PC-3 (cell line): ENCODE data around the gene DNAJC5. TPM values are rescaled to one million over a fixed set of nuclear protein-coding genes. Genes with fewer than 3 reads are reported as not detected.
"Not testable (repeated sequence)": the region's sequence is repeated elsewhere in the genome, so short reads cannot be mapped to it uniquely, and the experiment has no call there.

Experiments
- ATAC-seq: fragments of 200-7000 bp; cut with Tn5 transposase; 2 replicates; pipeline ENCODE4 v1.9.1; 2020; ENCODE audit warnings: mild to moderate bottlenecking, moderate library complexity
- BruUV-seq: library from RNA; stranded (reverse); fragments of 400-500 nt; replicated peaks from 2 replicates; lab custom pipeline; 2021; lab: Mats Ljungman, UMichigan
- CTCF ChIA-PET: fragments of 300-600 bp; sonication (Branson Sonifier 250); formaldehyde crosslinking; loops from one replicate; lab custom pipeline; 2022; ENCODE audit warnings: antibody characterized with exemption; lab: Charles Lee
- POLR2A ChIA-PET: fragments of 300-600 bp; sonication (Branson Sonifier 250); formaldehyde crosslinking; loops from one replicate; lab custom pipeline; 2022; ENCODE audit warnings: antibody characterized with exemption; ENCODE audit not compliant: unreplicated experiment; lab: Charles Lee
- DNase-seq: peaks from one replicate; pipeline ENCODE4 v3.0.0-alpha.2; 2015
- H2AFZ ChIP-seq: fragments of 300-600 bp; sonication (generic); 2 replicates; pipeline ENCODE4 v1.6.0; 2016; ENCODE audit warnings: antibody characterized with exemption, low read length
- H3F3A ChIP-seq: fragments of 300-600 bp; sonication (generic); one replicate; pipeline ENCODE4 v1.6.0; 2017; ENCODE audit warnings: antibody characterized with exemption, low read length, control low read depth, mild to moderate bottlenecking; ENCODE audit not compliant: unreplicated experiment
- H3K27ac ChIP-seq: fragments of 300-600 bp; sonication (generic); 2 replicates; pipeline ENCODE4 v1.5.1; 2016; ENCODE audit warnings: mild to moderate bottlenecking, low read length
- H3K27me3 ChIP-seq: fragments of 300-600 bp; sonication (generic); 2 replicates; pipeline ENCODE4 v1.6.1; 2016; ENCODE audit warnings: low read length, mixed read lengths
- H3K36me3 ChIP-seq: fragments of 300-600 bp; sonication (generic); 2 replicates; pipeline ENCODE4 v1.6.1; 2016; ENCODE audit warnings: low read depth, mixed run types, low read length, mixed read lengths
- H3K4me1 ChIP-seq: fragments of 300-600 bp; sonication (generic); 2 replicates; pipeline ENCODE4 v1.5.1; 2016; ENCODE audit warnings: low read length; ENCODE audit not compliant: insufficient read depth
- H3K4me2 ChIP-seq: fragments of 300-600 bp; sonication (generic); 2 replicates; pipeline ENCODE4 v1.6.0; 2016; ENCODE audit warnings: low read length
- H3K4me3 ChIP-seq: fragments of 300-600 bp; sonication (generic); 2 replicates; pipeline ENCODE4 v1.5.1; 2016; ENCODE audit warnings: mild to moderate bottlenecking, low read length, mixed read lengths
- H3K79me2 ChIP-seq: fragments of 300-600 bp; sonication (generic); 2 replicates; pipeline ENCODE4 v1.6.1; 2017; ENCODE audit warnings: low read length, mixed read lengths
- H3K9ac ChIP-seq: fragments of 300-600 bp; sonication (generic); 2 replicates; pipeline ENCODE4 v1.6.0; 2016; ENCODE audit warnings: mild to moderate bottlenecking, low read length
- H3K9me2 ChIP-seq: fragments of 300-600 bp; sonication (generic); replicated peaks from 2 replicates; pipeline ENCODE4 v1.6.1; 2016; ENCODE audit warnings: mixed run types, low read length, mixed read lengths
- H3K9me3 ChIP-seq: fragments of 300-600 bp; sonication (generic); 2 replicates; pipeline ENCODE4 v1.6.1; 2016; ENCODE audit warnings: low read length, mixed read lengths
- H4K20me1 ChIP-seq: fragments of 300-600 bp; sonication (generic); 2 replicates; pipeline ENCODE4 v1.6.1; 2016; ENCODE audit warnings: low read length, mixed read lengths
- EZH2 ChIP-seq: fragments of 300-600 bp; sonication (generic); IDR thresholded peaks from one replicate; pipeline ENCODE4 v1.6.1; 2017; ENCODE audit warnings: antibody characterized with exemption, mild to moderate bottlenecking, low read length; ENCODE audit not compliant: unreplicated experiment
- EZH2phosphoT487 ChIP-seq: fragments of 300-600 bp; sonication (generic); IDR thresholded peaks from 2 replicates; pipeline ENCODE4 v1.6.1; 2018; ENCODE audit warnings: mild to moderate bottlenecking, antibody characterized with exemption, low read length, borderline replicate concordance
- intact Hi-C: fragments of 100-400 bp; cut with micrococcal nuclease; formaldehyde crosslinking; loops from 2 replicates; pipeline ENCODE4 v1.9.0; 2023
- total RNA-seq: library from RNA; depleted of rRNA; stranded (reverse); fragments of >200 nt; gene quantifications from 2 replicates; pipeline ENCODE4 v1.2.3, GENCODE V29; 2014
- TF ChIP-seq, protein P1 (sequence below): fragments of 300-600 bp; sonication (generic); conservative IDR thresholded peaks from 2 replicates; pipeline ENCODE4 v1.5.1; 2017; ENCODE audit warnings: antibody characterized with exemption, low read depth, mild to moderate bottlenecking, low read length

The DNAJC5 gene
- total RNA-seq, 1 experiment from 2014 or later = 73.7 TPM

- H4K20me1 ChIP-seq = no peaks in the 10 kb centered on the region
- peaks cover 8% of the 10 kb centered on the region; the same call in 1 of the 2 replicates for H3K27me3 ChIP-seq
- H3K9ac ChIP-seq = no peak overlapping the region
- no peaks in the 10 kb centered on the region for H3K36me3 ChIP-seq
- no peaks in the 10 kb centered on the region for H3K9me3 ChIP-seq
- no peak for DNase-seq
- H3K4me3 ChIP-seq = no peak overlapping the region
- ATAC-seq = no peak; the same call in 1 of the 2 replicates
- intact Hi-C loops = no loop called here
- H2AFZ ChIP-seq = no peak overlapping the region
- H3K9me2 ChIP-seq = no peaks in the 10 kb centered on the region
- H3F3A ChIP-seq = no peaks in the 10 kb centered on the region
- no peak overlapping the region for H3K4me2 ChIP-seq
- POLR2A ChIA-PET = interaction anchor here (0.5 to 0.7 kb wide), 3 partner anchors 11 to 274 kb away, joined by 4 read pairs; partner anchors contain the start of genes HELZ2 and TPD52L2
- H3K4me1 ChIP-seq = peaks cover 7% of the 10 kb centered on the region
- TF ChIP-seq, protein P1, sequence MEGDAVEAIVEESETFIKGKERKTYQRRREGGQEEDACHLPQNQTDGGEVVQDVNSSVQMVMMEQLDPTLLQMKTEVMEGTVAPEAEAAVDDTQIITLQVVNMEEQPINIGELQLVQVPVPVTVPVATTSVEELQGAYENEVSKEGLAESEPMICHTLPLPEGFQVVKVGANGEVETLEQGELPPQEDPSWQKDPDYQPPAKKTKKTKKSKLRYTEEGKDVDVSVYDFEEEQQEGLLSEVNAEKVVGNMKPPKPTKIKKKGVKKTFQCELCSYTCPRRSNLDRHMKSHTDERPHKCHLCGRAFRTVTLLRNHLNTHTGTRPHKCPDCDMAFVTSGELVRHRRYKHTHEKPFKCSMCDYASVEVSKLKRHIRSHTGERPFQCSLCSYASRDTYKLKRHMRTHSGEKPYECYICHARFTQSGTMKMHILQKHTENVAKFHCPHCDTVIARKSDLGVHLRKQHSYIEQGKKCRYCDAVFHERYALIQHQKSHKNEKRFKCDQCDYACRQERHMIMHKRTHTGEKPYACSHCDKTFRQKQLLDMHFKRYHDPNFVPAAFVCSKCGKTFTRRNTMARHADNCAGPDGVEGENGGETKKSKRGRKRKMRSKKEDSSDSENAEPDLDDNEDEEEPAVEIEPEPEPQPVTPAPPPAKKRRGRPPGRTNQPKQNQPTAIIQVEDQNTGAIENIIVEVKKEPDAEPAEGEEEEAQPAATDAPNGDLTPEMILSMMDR = no peak
- no peak for TF ChIP-seq EZH2
- TF ChIP-seq EZH2phosphoT487 = no peak
- no peaks in the 10 kb centered on the region for H3K79me2 ChIP-seq
- CTCF ChIA-PET = no interaction called here
- no peak overlapping the region for H3K27ac ChIP-seq
- no TSS peak for BruUV-seq
Measured at GRCh38 chr20:63848003-63848911, 46.7 kb upstream of the DNAJC5 start.

DNA sequence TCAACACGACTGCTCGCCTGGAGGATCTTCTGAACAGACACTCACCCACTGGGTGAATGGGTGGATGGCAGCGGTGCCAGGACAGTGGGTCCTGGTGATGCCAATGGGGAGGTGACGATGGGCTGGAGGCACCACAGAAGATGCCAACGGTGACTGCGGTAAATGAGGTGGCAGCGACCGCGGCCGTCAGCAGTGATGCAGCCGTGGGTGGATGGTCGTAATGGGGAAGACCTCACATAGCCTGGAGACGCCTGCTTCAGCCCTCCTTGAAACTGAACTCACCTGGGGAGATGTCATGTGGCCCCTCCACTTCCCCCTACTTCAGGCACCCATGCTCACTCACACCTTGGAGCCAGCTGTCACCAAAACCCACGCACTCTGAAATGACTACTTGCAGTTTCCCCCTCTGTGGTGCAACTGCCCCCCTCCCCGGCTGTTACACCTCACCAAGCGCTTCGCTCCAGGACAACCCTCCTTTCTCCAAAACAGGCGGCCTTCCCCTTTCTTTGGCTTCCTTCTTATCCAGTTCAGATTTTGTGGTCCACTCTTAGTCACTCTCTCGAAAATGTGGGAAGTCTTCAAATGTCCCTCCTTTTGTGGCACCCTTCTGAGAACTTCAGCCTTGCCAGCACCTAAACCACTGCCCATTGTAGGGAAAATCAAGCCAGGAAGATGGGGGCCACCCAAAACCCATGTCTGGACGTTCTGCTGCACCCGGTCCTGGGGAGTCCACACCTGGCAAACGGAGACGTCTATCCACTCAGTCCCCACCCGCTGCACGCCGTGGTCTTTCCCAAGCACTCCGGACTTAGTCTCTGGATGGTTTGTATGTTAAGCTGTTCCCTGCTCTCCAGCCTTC, 44.0 kb upstream of the DNAJC5 start:
- no peak overlapping the region for H3K9ac ChIP-seq
- no peak for ATAC-seq
- intact Hi-C loops = no loop called here

GRCh38 chr20:63851548-63851943, 43.4 kb upstream of the DNAJC5 start:
- H3K27me3 ChIP-seq = peaks cover 24% of the 10 kb centered on the region
- not testable (repeated sequence) for BruUV-seq

More for the DNA sequence above, 44.0 kb upstream of the DNAJC5 start:
- H3K4me1 ChIP-seq = peaks cover 7% of the 10 kb centered on the region
- no TSS peak for BruUV-seq
- no peaks in the 10 kb centered on the region for H3K9me2 ChIP-seq
- CTCF ChIA-PET = no interaction called here
- peaks cover 20% of the 10 kb centered on the region for H3K27me3 ChIP-seq
- no peaks in the 10 kb centered on the region for H3K9me3 ChIP-seq
- POLR2A ChIA-PET = no interaction called here
- no peaks in the 10 kb centered on the region for H4K20me1 ChIP-seq
- no peaks in the 10 kb centered on the region for H3K36me3 ChIP-seq
- H3K79me2 ChIP-seq = no peaks in the 10 kb centered on the region
- no peaks in the 10 kb centered on the region for H3F3A ChIP-seq
- H3K4me2 ChIP-seq = no peak overlapping the region
- H2AFZ ChIP-seq = no peak overlapping the region
- TF ChIP-seq, protein P1 = no peak
- no peak for TF ChIP-seq EZH2phosphoT487
- TF ChIP-seq EZH2 = no peak
- DNase-seq = no peak
- no peak overlapping the region for H3K27ac ChIP-seq
- H3K4me3 ChIP-seq = no peak overlapping the region

DNA sequence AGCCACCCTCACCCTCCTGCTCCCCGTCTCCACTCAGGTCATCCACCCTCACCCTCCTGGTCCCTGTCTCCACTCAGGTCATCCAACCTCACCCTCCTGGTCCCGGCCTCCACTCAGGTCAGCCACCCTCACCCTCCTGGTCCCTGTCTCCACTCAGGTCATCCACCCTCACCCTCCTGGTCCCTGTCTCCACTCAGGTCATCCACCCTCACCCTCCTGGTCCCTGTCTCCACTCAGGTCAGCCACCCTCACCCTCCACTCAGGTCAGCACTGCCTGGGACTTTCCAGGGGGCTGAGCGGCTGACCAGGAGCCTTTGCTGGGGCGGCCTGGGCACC, 41.2 kb upstream of the DNAJC5 start:
- POLR2A ChIA-PET = interaction anchor here (0.6 to 0.7 kb wide), 2 partner anchors 35 to 91 kb away, joined by 3 to 7 read pairs; no protein-coding TSS in a partner anchor
- H3K79me2 ChIP-seq, H3K9me2 ChIP-seq, H3K4me3 ChIP-seq, DNase-seq, H3K4me2 ChIP-seq, H3F3A ChIP-seq, H4K20me1 ChIP-seq, H3K9me3 ChIP-seq, H3K27ac ChIP-seq, BruUV-seq, CTCF ChIA-PET, H3K4me1 ChIP-seq, ATAC-seq, intact Hi-C loops, H3K36me3 ChIP-seq, H3K9ac ChIP-seq, H2AFZ ChIP-seq: not testable (repeated sequence)
- peaks cover 20% of the 10 kb centered on the region for H3K27me3 ChIP-seq

More at GRCh38 chr20:63851548-63851943, 43.4 kb upstream of the DNAJC5 start:
- DNase-seq, H3K9me2 ChIP-seq, H4K20me1 ChIP-seq, H3K27ac ChIP-seq, ATAC-seq, H3K9me3 ChIP-seq, H3K79me2 ChIP-seq, H3K36me3 ChIP-seq, intact Hi-C loops, H3K4me2 ChIP-seq, CTCF ChIA-PET, H2AFZ ChIP-seq, H3K4me3 ChIP-seq, H3F3A ChIP-seq, H3K9ac ChIP-seq, H3K4me1 ChIP-seq, POLR2A ChIA-PET: not testable (repeated sequence)
